Measurements from ENCODE around the gene TAB2. TPM values are rescaled to one million over a fixed set of nuclear protein-coding genes. Genes with fewer than 3 reads are reported as not detected.

TAB2 gene
- total and polyA plus RNA-seq, 2 of the 8 experiments (the other 6 are each of a cell fraction or from before 2014, with no cell fraction given) = 40.4 to 63.0 TPM

- no peaks in the 10 kb centered on the region for H3K79me1 ChIP-seq (ENCODE audit: low read depth, low read length)
- H4K91ac ChIP-seq (replicated peaks; ENCODE audit: insufficient read length, low read length) = no peak overlapping the region
- no peaks in the 10 kb centered on the region for H3K9me3 ChIP-seq (ENCODE audit: insufficient read depth in 2 of 2, low read depth in 1 of 2, low read length in 1 of 2)
- no peak for TF ChIP-seq EGR1 (IDR thresholded peaks at IDR 0.05; ENCODE audit: borderline replicate concordance, low read depth, low read length)
- TF ChIP-seq SIN3A (conservative IDR thresholded peaks at IDR 0.05 in 1 of 2, IDR thresholded peaks at IDR 0.05 in 1 of 2; ENCODE audit: low read depth in 1 of 2, low read length in 2 of 2) = no peak
- no peak for FAIRE-seq
- peaks cover 11% of the 10 kb centered on the region; the same call in 1 of the 2 replicates for H3K23me2 ChIP-seq (ENCODE audit: low read depth, low read length)
- H2BK5ac ChIP-seq (ENCODE audit: low read depth, low read length) = no peak overlapping the region
- no peaks in the 10 kb centered on the region for H4K20me1 ChIP-seq (replicated peaks in 1 of 2; ENCODE audit: control insufficient read depth in 1 of 2, insufficient read depth in 2 of 2, low read length in 2 of 2)
- H3K4me2 ChIP-seq (ENCODE audit: insufficient read depth in 1 of 2, low read depth in 2 of 2, low read length in 2 of 2) = no peak overlapping the region
- no peak overlapping the region for H2AK5ac ChIP-seq (ENCODE audit: low read depth, low read length)
- H3K4ac ChIP-seq (replicated peaks; ENCODE audit: insufficient read length, low read depth, low read length) = no peak overlapping the region
- H3K27ac ChIP-seq (ENCODE audit: low read depth, low read length) = no peak overlapping the region
- no peaks in the 10 kb centered on the region for H3K79me2 ChIP-seq (ENCODE audit: control insufficient read depth in 1 of 2, insufficient read depth in 2 of 2, low read length in 2 of 2)
- POLR2A ChIA-PET (ENCODE audit: partially characterized antibody) = no interaction called here
- no peak for DNase-seq (ENCODE audit: low read depth in 1 of 2, low spot score in 2 of 2)
- H3K4me3 ChIP-seq (ENCODE audit: extremely low read depth in 1 of 4, insufficient read depth in 2 of 4, low read depth in 3 of 4, low read length in 4 of 4) = no peak overlapping the region
- H3K27me3 ChIP-seq (replicated peaks in 1 of 4; ENCODE audit: control insufficient read depth in 3 of 4, extremely low read depth in 1 of 4, insufficient read depth in 3 of 4, low read length in 3 of 4) = peaks cover 16 to 32% (median 30%) of the 10 kb centered on the region in 4 experiments
- H3K36me3 ChIP-seq (ENCODE audit: control insufficient read depth in 2 of 4, insufficient read depth in 4 of 4, low read length in 3 of 4) = no peaks in the 10 kb centered on the region
- 86% methylated on average over 11 of the region's 15 CpGs; no CpG with 5 or more reads in 1 of the 2 experiments for WGBS, 2 experiments (ENCODE audit: extremely low coverage in 1 of 2, insufficient coverage in 1 of 2, insufficient read length in 1 of 2, insufficient replicate concordance in 2 of 2, low coverage in 1 of 2, low lambda C conversion rate in 2 of 2, missing lambda C conversion rate in 1 of 2)
- no peak overlapping the region for H3K23ac ChIP-seq (ENCODE audit: insufficient read length)
- no peak overlapping the region for H2BK120ac ChIP-seq (replicated peaks; ENCODE audit: low read depth, low read length)
- H3K56ac ChIP-seq (replicated peaks; ENCODE audit: insufficient read length, low read depth, low read length) = no peak overlapping the region
- H3K18ac ChIP-seq (ENCODE audit: extremely low read depth, low read length) = no peak overlapping the region
- CTCF ChIA-PET (ENCODE audit: partially characterized antibody) = interaction anchor here (1.1 to 1.7 kb wide), 5 partner anchors 12 to 380 kb away, joined by 3 to 6 read pairs (median 4); no protein-coding TSS in a partner anchor
- H2BK20ac ChIP-seq (ENCODE audit: low read length) = no peak overlapping the region
- H4K8ac ChIP-seq (ENCODE audit: extremely low read depth, insufficient read depth, low read length) = no peak overlapping the region
- H2AFZ ChIP-seq (ENCODE audit: low read length) = no peak overlapping the region
- no peak overlapping the region for H2BK15ac ChIP-seq (ENCODE audit: low read length)
- no peak overlapping the region for H3K9ac ChIP-seq (replicated peaks in 1 of 4; ENCODE audit: extremely low read depth in 1 of 4, low read depth in 3 of 4, low read length in 3 of 4)
- no peak overlapping the region for H3K14ac ChIP-seq (ENCODE audit: insufficient read length)
- no peak overlapping the region for H4K5ac ChIP-seq (ENCODE audit: insufficient read length, low read depth, low read length)
- H3K4me1 ChIP-seq (replicated peaks in 1 of 4; ENCODE audit: control insufficient read depth in 3 of 4, insufficient read depth in 4 of 4, low read length in 3 of 4) = peaks cover 0 to 1% (median 0%) of the 10 kb centered on the region in 4 experiments; a peak in 2 of 7 replicates
- no peak overlapping the region for H2BK12ac ChIP-seq (ENCODE audit: low read depth, low read length)
These were observed 136.9 kb downstream of the TAB2 start for GRCh38 chr6:149454346-149454848.
